CD4-positive, alpha-beta T cell treated with Interleukin-2 at 100 ng/mL for 4 hours (primary cell): ENCODE results near the gene DDX54.
"Not testable (repeated sequence)": the region's sequence is repeated elsewhere in the genome, so short reads cannot be mapped to it uniquely, and the experiment has no call there.

ENCODE experiments used
- DNase-seq: peaks from one replicate; pipeline ENCODE4 v3.0.0-alpha.2; 2020; ENCODE audit warnings: low spot score

The DDX54 gene

GRCh38 chr12:113220593-113221180 is 35.4 kb upstream of the DDX54 start:
- DNase-seq, result no peak

DNA sequence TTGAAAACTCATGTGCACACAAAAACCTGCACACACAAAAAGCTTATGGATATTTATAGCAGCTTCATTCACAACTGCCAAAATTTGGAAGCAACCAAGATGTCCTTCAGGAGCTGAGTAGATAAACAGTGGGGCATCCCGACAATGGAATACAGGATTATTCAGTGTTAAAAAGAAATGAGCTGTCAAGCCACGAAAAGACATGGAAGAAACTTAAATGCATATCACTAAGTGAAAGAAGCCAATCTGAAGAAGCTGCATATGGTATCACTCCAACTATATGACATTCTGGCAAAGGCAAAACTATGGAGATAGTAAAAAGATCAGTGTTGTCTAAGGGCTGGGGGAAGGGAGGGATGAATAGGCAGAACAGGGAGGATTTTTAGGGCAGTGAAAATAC is 30.7 kb upstream of the DDX54 start:
- DNase-seq, result no peak

- DNase-seq, result no peak
Measured at GRCh38 chr12:113214895-113215400, 29.7 kb upstream of the DDX54 start.

- no peak for DNase-seq
Measured at GRCh38 chr12:113211160-113211559, 25.9 kb upstream of the DDX54 start.

GRCh38 chr12:113208041-113208934 is 23.0 kb upstream of the DDX54 start:
- DNase-seq, result peak; percentile 56

GRCh38 chr12:113207613-113208040 is 22.3 kb upstream of the DDX54 start:
- DNase-seq, result no peak

DNA sequence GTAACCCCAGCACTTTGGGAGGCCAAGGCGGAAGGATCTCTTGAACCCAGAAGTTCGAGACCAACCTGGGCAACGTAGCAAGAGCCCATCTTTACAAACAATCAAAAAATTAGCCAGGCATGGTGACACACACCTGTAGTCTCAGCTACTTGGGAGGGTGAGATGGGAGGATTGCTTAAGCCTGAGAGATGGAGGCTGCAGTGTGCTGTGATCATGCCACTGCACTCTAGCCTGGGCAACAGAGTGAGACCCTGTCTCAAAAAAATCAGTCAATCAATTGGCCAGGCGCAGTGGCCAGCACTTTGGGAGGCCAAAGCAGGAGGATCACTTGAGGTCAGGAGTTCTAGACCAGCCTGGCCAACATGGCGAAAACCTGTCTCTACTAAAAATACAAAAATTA is 21.5 kb upstream of the DDX54 start:
- not testable (repeated sequence) for DNase-seq

- no peak for DNase-seq
Measured at GRCh38 chr12:113204804-113205203, 19.5 kb upstream of the DDX54 start.

- DNase-seq, result no peak
Measured at GRCh38 chr12:113203852-113204760, 18.8 kb upstream of the DDX54 start.

DNA sequence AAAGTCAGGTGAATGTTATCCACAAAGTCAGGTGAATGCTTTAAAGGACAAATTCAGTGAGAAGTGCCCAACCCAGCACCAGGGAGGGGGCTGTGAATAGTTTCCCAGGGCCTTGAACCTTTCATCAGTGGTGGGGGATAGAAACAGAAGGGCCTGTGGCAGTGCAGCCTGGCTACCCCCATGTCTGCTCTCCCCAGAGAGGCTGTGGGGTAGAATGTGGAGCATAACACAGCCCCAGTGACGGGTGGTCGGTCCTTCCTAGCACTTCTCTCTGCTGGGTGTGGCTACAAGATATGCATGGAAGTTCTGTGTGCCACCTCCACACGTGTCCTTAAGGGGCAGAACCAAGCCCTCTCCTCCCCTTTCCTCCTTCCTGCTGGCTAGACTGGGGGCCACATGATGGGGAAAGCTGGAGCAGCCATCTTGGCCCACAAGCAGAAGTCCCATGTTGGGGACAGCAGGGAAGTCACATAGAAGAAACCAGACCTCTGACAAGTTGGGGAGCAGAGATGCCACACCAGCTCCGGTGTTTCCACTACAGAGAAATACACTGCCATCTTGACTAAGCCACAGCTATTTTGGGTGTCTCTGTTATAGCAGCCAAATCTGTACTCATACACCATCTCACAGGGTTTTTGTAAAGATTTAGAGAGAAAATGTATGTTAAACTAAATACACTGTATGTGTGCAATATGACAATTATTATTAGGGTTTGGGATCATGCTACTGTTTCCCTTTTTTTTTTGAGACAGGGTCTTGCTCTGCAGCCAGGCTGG is 17.2 kb upstream of the DDX54 start:
- DNase-seq, result no peak

- no peak for DNase-seq
Measured at GRCh38 chr12:113201187-113202177, 16.2 kb upstream of the DDX54 start.

- no peak for DNase-seq
Measured at GRCh38 chr12:113200021-113200797, 14.9 kb upstream of the DDX54 start.

- DNase-seq, result no peak
Measured at GRCh38 chr12:113198296-113198695, 13.0 kb upstream of the DDX54 start.

DNA sequence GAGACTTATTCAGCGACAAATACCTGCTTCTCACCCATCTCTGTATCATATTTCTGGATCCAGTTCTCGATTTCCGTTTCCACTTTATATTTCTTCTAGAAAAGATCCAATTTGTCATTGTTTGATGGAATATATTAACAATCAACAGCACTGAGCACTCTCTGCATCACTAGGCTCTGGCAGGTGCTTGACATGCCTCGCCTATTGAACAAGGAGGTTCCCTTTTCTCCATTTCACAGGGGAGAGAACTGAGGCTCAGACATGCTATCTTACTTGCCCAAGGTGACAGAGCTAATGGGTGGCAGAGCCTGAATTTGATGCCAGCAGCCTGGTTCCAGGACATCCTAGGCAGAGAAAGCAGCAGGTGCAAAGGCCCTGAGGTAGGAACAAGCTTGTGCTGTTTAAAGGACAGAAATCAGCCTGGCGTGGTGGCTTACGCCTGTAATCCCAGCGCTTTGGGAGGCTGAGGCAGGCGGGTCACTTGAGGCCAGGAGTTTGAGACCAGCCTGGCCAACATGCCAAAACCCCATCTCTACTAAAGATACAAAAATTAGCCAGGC is 12.3 kb upstream of the DDX54 start:
- DNase-seq, result no peak

DNA sequence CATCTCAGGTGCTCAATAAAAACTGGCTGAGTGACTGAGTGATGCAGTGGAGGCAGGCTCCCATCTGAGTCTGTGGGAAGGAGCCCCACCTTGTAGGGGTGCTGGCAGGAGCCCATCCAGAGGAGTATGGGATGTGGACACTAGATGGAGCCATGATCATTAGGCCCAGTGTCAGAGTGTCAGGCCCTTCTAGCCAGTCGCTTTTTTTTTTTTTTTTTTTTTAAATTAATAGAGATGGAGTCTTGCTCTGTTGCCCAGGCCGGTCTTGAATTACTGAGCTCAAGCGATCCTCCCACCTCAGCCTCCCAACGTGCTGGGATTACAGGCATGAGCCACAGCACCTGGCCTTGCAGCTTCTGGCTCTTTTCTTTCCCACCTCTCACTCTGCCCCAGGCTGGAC is 11.7 kb upstream of the DDX54 start:
- DNase-seq, result peak; percentile 74

GRCh38 chr12:113196582-113196981 is 11.3 kb upstream of the DDX54 start:
- no peak for DNase-seq

DNA sequence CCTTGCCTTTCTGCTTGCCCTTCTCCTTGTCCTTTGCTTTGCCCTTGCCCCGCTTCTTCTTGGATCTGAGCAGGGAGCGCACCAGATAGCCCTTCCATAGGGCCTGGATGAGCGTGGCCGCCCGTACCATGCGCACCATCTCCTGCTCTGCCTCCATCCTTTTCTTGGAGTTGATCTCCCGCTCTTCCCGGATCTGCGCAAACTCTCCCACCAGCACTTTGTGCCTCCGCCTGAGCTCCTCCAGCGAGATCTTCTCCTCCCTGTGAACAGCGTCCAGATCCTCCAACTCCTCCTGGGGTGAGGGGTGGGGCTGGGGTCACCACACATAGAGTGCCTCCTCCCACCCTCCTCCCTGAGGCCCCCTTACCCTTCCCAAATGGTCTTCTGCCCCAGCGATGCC is 10.3 kb upstream of the DDX54 start:
- no peak for DNase-seq

DNA sequence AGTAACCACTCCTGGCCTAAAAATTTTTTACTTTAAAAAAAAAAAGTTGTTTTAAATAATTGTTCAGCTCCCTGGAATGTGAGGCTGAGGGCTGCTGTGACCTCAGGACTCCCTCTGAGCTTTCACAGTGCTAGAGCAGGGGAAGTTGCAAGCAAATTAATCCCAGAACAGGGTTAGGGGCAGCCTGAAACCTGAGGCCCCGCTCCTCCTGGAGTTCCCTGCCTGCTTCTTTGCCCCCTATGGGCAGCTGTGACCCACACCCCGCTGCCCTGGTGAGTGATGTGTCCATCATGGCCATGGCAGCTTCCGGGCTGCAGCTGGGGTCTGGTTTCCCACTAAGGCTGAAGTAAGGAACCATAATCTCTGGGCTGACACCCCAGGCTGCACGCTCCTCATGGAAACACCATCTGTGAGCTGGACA is 9.7 kb upstream of the DDX54 start:
- no peak for DNase-seq

DNA sequence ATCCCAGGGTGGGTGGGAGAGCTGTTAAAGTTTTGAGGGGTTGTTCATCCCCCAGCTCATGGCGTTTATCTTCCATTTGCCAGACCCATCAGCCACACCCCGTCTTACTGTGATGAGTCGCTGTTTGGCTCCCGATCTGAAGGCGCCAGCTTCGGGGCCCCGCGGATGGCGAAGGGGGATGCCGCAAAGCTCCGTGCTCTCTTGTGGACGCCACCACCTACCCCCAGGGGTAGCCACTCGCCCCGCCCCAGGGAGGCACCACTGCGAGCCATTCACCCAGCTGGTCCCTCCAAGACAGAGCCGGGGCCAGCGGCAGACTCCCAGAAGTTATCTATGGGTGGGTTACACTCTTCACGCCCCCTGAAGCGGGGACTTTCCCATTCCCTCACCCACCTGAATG is 5.9 kb upstream of the DDX54 start:
- DNase-seq, result no peak
